HG03095 (cell line): ENCODE data around the gene GMPR2.

Experiments used
- ATAC-seq: cut with Tn5 transposase; IDR thresholded peaks from one replicate; pipeline ENCODE4 v1.9.1; 2021; ENCODE audit warnings: moderate library complexity; ENCODE audit not compliant: unreplicated experiment

The GMPR2 gene

GRCh38 chr14:24232645-24233537 lies at the start of gene GMPR2:
GMPR2 (plus strand) TSS chr14:24232929; CDS start chr14:24233254, 325 bp downstream.
- ATAC-seq = peak; percentile 46

GRCh38 chr14:24183014-24183481 lies 49.7 kb upstream of the GMPR2 start:
- no peak for ATAC-seq

- ATAC-seq = no peak
Observed at GRCh38 chr14:24184104-24184970, 48.4 kb upstream of the GMPR2 start.

GRCh38 chr14:24185026-24185425 lies 47.7 kb upstream of the GMPR2 start:
- no peak for ATAC-seq

- no peak for ATAC-seq
Observed at GRCh38 chr14:24185741-24186140, 47.0 kb upstream of the GMPR2 start.

- no peak for ATAC-seq
Observed at GRCh38 chr14:24186831-24187538, 45.7 kb upstream of the GMPR2 start.

- no peak for ATAC-seq
Observed at GRCh38 chr14:24187539-24187915, 45.2 kb upstream of the GMPR2 start.

- peak; percentile 88 for ATAC-seq
Observed at GRCh38 chr14:24188251-24189058, 44.3 kb upstream of the GMPR2 start, which contains the start of gene IPO4. IPO4 (minus strand) TSS chr14:24188816; CDS start chr14:24188787, 29 bp downstream.

- no peak for ATAC-seq
Observed at GRCh38 chr14:24189059-24189375, 43.7 kb upstream of the GMPR2 start.

GRCh38 chr14:24189460-24189859 lies 43.3 kb upstream of the GMPR2 start:
- ATAC-seq = no peak

- ATAC-seq = no peak
Observed at GRCh38 chr14:24190416-24190815, 42.3 kb upstream of the GMPR2 start.

GRCh38 chr14:24192933-24193332 lies 39.8 kb upstream of the GMPR2 start:
- no peak for ATAC-seq

GRCh38 chr14:24194186-24194872 lies 38.4 kb upstream of the GMPR2 start:
- ATAC-seq = no peak

GRCh38 chr14:24194873-24195185 lies 37.9 kb upstream of the GMPR2 start:
- ATAC-seq = no peak

GRCh38 chr14:24195186-24196070 lies 37.3 kb upstream of the GMPR2 start, which contains the start of gene TM9SF1:
TM9SF1 (minus strand) TSS chr14:24195441; CDS start chr14:24195019, 422 bp downstream.
- ATAC-seq = peak; percentile 83

GRCh38 chr14:24196071-24197055 lies 36.4 kb upstream of the GMPR2 start:
- ATAC-seq = peak; percentile 44

- ATAC-seq = no peak
Observed at GRCh38 chr14:24197056-24197450, 35.7 kb upstream of the GMPR2 start.
